ENCODE measurements around the gene EXOSC5. TPM values are rescaled to one million over a fixed set of nuclear protein-coding genes. Genes with fewer than 3 reads are reported as not detected.

Gene EXOSC5
- polyA plus RNA-seq, 1 of the 3 experiments (the other 2 are of a cell fraction): 74.1 TPM

- H3K4me2 ChIP-seq: no peak overlapping the region
- H3K36me3 ChIP-seq (replicated peaks in 1 of 2; ENCODE audit: control insufficient read depth in 1 of 2, insufficient read depth in 2 of 2, low read length in 1 of 2): peaks cover 4 to 14% of the 10 kb centered on the region in 2 experiments
- POLR2A ChIA-PET: no interaction called here
- no peak overlapping the region for H3K4me3 ChIP-seq (ENCODE audit: low read depth in 2 of 2, low read length in 1 of 2)
- H3K27ac ChIP-seq (ENCODE audit: low read depth in 2 of 2, low read length in 1 of 2): no peak overlapping the region
- peaks cover 5% of the 10 kb centered on the region; the same call in 1 of the 2 replicates for H3K79me2 ChIP-seq (ENCODE audit: insufficient read depth)
- no peaks in the 10 kb centered on the region for H3K27me3 ChIP-seq (ENCODE audit: insufficient read depth)
- H3K9me3 ChIP-seq: no peaks in the 10 kb centered on the region
- no peak overlapping the region for H2AFZ ChIP-seq (ENCODE audit: low read depth)
- H3K9me2 ChIP-seq: no peaks in the 10 kb centered on the region
- CTCF ChIA-PET: no interaction called here
- H3F3A ChIP-seq (replicated peaks; ENCODE audit: insufficient read depth): peaks cover 6% of the 10 kb centered on the region
- H3K4me1 ChIP-seq (ENCODE audit: control insufficient read depth in 1 of 2, insufficient read depth in 2 of 2, low read depth in 1 of 2, low read length in 1 of 2): peaks cover 0 to 3% of the 10 kb centered on the region in 2 experiments; a peak in 1 of 4 replicates
- DNase-seq: no peak
- TF ChIP-seq USF1 (IDR thresholded peaks at IDR 0.05; ENCODE audit: borderline replicate concordance, low read depth) (no peak), GATA2 (CRISPR knock-in tag; IDR thresholded peaks at IDR 0.05) (no peak), FOXJ3 (CRISPR knock-in tag; IDR thresholded peaks at IDR 0.05) (no peak), TEAD4 (IDR thresholded peaks at IDR 0.05; ENCODE audit: borderline replicate concordance, insufficient read depth) (no peak), NFIC (IDR thresholded peaks at IDR 0.05; ENCODE audit: borderline replicate concordance) (no peak), RFX5 (IDR thresholded peaks at IDR 0.05; ENCODE audit: low read length) (no peak), MXI1 (IDR thresholded peaks at IDR 0.05; ENCODE audit: low read depth, low read length) (no peak), CHD2 (IDR thresholded peaks at IDR 0.05; ENCODE audit: low read length, partially characterized antibody) (no peak), RXRA (IDR thresholded peaks at IDR 0.05; ENCODE audit: borderline replicate concordance, low read depth) (no peak), FOSL2 (IDR thresholded peaks at IDR 0.05; ENCODE audit: borderline replicate concordance, low read depth) (no peak), MEF2A (IDR thresholded peaks at IDR 0.05; ENCODE audit: borderline replicate concordance, low read depth) (no peak), TAF1 (IDR thresholded peaks at IDR 0.05; ENCODE audit: borderline replicate concordance, low read depth, low read length) (no peak), EP300 (IDR thresholded peaks at IDR 0.05; ENCODE audit: borderline replicate concordance in 1 of 2, low read depth in 1 of 2, low read length in 1 of 2) (no peak), RAD21 (IDR thresholded peaks at IDR 0.05; ENCODE audit: low read length) (no peak), JUND (IDR thresholded peaks at IDR 0.05) (no peak), MAX (IDR thresholded peaks at IDR 0.05; ENCODE audit: low read depth) (no peak), CTCF (IDR thresholded peaks at IDR 0.05) (no peak), FOXM1 (IDR thresholded peaks at IDR 0.05; ENCODE audit: low read depth) (no peak)
- WGBS (ENCODE audit: low lambda C conversion rate): 97% methylated on average over 11 of the region's 18 CpGs
- H4K20me1 ChIP-seq (ENCODE audit: insufficient read depth): no peaks in the 10 kb centered on the region
- no peak overlapping the region for H3K9ac ChIP-seq
Measured at GRCh38 chr19:41433171-41433570, 36.0 kb upstream of the EXOSC5 start.

All from SK-N-SH (cell line).